Stimulated activated CD8-positive, alpha-beta memory T cell treated with anti-CD3 and anti-CD28 coated beads, Interleukin-2, amount 100 ng/mL, for 48 hours (primary cell): Measurements from ENCODE around the gene SHC2.

Experiments
- DNase-seq, 2 donors: peaks; one replicate each; pipeline ENCODE4 v3.0.0-alpha.2; 2020; ENCODE audit warnings: low read depth in 2 of 2

The SHC2 gene

DNA sequence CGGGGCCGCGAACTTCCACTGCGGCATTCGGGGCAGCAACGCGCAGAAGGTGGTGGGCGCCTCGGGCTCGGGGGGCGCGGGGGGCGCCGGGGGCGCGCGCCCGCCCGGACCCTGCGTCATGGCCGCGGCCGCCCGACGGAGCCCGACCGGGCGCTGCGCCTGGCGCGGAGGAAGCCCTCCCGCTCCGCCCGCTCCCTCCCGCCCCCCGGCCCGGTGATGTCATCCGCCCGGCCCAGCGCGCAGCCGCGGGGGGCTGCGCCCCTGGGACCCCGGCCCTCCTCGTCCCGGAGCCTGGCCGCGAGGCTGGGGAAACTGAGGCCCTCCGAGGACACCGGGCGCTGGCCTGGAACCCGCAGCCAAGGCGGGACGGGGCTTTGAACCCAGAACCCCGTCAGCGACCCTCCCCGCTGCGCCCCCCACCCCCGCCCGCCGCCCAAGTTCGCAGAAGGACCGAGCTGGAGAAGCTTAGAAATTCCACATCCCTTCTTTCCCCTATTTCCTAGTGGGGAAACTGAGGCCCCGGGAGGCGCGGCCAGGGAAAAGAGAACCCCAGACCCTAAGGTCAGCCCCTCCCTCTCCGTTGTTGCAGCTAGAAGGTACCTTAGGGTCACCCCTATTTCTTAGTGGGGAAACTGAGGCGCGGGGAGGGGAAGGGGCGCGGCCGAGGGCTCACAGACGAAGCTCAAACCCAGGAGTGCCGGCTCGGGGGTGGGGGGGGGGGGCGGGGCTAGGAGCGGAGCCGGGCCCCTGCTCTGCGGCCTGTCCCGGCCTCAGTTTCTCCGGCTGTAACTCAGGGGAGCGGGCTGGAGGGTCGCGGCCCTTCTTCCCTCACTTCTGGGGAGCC lies at the start of gene SHC2:
SHC2 (minus strand) TSS at position 157 of the 844 bp plus-strand sequence; CDS start at position 120, 37 bp downstream.
- no peak for DNase-seq

DNA sequence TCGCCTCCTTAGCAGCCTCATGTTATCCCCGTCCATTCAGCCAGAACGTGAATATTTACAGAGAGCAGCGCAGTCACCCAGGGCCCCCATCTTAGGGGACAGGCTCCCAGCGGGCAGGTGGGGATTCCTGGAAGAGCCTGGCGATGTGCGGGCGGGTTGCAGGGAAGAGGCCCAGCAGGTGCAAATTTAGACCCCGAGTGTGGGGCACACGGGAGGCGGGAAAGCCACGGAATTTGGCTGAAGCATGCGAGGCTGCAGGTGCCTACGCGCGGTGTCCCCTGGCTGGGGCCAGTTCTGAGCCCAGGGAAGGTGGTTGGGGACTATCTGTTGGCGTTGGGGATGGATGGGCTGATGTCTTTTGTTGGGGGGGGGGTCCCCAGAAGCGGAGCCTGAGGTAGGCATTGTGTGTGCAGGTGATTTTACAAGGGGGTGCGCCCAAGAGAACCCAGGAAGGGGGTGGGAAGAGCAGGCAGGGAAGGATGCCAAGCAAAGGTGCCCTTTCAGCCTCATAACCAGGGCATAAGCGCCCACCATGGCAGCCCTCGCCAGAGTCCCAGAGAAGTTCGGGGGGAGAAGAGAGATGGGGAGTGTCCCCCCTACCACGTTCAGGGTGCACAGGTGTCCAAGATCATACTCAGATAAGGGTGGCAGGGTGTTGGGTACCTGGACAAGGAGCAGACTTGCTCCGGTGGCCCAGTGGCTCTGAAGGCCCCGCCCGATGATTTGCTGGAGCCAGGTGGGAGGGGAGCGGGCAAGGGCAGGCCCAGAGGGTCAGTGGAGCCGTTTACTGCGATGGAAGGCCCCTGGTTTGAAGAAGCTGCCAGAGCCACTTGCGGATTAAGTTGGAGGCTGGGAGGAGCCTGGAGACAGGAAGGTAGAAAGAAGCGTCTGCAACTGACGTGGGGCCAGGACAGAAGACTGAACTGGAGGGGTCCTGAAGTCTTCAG lies 47.6 kb upstream of the SHC2 start:
- DNase-seq: no peak

DNA sequence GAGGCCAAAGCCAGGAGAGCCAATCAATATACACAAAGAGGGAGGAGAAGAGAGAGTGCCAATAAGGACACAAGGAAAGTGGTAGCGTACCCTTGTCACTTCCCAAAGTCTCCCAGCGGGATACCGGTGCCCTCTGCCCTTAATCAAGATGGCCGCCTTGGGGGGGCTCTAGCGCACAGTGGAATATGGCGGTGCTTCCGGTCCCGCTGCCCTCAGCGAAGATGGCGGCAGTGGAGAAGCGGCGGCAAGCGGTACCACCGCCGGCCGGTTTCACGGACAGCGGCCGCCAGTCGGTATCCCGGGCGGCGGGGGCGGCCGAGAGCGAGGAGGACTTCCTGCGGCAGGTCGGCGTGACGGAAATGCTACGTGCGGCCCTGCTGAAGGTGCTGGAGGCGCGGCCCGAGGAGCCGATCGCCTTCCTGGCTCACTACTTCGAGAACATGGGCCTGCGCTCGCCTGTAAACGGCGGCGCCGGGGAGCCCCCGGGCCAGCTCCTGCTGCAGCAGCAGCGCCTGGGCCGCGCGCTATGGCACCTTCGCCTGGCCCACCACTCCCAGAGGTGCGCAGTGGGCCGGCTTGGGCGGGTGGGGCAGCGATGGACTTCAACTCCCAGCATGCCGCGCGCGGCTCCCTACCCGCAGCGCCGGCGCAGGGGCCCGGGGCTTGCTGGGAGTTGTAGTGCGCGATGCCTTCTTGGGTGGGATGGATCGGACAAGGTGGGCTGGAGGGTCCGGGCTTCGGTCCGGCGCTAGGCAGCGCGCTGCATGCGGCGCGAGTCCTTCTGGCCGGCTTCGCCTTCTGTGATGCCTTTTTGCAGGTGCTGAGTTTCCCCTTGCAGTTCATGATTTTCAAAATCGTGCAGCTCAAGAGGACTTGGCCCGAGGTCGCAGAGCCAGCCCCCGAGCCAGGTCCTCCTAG lies 46.7 kb upstream of the SHC2 start, which contains the start of gene TPGS1:
TPGS1 (plus strand) TSS at position 212 of the 918 bp plus-strand sequence; CDS start at position 222, 10 bp downstream.
- peak; percentile 75 for DNase-seq

- DNase-seq: peak; percentile 87 to 90
Measured at GRCh38 chr19:506404-507285, 45.8 kb upstream of the SHC2 start.

DNA sequence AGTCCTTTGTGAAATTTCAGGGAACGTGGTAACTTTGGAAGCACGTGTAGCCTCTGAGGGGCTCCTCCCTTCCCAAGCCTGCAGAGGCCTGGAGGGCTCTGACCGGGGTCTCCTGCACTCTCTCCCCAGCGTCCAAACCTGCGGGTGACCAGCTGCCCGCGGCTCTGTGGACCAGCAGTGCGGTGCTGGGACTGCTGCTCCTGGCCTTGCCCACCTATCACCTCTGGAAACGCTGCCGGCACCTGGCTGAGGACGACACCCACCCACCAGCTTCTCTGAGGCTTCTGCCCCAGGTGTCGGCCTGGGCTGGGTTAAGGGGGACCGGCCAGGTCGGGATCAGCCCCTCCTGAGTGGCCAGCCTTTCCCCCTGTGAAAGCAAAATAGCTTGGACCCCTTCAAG lies 43.8 kb upstream of the SHC2 start:
- DNase-seq: no peak

- no peak for DNase-seq
Measured at GRCh38 chr19:501646-502045, 40.8 kb upstream of the SHC2 start.

DNA sequence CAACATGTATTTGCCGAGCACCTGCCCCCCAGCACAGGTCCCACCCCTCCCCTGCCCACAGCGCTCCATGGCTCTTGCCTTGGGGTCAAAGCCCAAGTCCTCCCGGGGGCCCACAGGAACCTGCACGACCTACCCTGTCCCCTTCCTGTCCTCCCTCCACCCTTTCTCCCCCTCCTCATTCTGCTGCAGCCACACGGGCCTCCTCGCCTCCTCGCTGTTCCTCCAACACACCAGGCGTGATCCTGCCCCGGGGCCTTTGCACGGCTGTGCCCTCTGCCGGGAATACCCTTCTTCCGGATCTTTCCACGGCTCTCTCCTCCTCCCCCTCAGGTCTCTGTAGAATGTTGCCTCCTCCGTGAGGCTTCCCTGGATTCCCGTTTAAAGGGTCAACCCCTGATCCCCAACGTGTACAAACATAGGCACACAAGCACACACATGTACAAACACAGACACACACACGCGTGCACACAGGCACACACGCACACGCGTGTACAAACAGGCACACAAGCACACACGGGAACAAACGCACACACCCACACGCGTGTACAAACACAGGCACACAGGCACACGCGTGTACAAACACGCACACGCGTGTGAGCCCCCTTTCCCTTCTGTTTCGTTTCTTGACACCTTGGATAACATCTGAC lies 38.3 kb upstream of the SHC2 start:
- DNase-seq: no peak

GRCh38 chr19:498511-498891 lies 37.7 kb upstream of the SHC2 start:
- no peak for DNase-seq

GRCh38 chr19:497869-498510 lies 37.2 kb upstream of the SHC2 start:
- no peak for DNase-seq

DNA sequence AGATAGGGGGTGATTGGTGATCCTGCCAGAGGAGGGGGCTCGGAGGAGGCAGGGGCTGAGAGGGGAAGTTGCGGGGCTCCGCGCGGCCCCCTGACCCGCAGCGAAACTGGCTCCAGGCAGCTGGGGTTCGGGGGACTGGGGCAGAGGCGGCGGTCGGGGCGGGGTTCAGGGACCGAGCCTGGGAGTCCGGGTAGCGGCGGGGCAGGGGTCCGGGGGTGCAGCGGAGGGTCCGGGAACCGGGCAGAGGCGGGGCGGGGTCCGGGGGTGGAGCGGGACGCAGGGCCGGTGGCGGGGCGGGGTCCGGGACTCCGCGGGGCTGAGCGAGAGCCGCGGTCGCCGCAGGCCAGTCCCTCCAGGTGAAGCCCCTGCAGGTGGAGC lies 36.6 kb upstream of the SHC2 start:
- no peak for DNase-seq

DNA sequence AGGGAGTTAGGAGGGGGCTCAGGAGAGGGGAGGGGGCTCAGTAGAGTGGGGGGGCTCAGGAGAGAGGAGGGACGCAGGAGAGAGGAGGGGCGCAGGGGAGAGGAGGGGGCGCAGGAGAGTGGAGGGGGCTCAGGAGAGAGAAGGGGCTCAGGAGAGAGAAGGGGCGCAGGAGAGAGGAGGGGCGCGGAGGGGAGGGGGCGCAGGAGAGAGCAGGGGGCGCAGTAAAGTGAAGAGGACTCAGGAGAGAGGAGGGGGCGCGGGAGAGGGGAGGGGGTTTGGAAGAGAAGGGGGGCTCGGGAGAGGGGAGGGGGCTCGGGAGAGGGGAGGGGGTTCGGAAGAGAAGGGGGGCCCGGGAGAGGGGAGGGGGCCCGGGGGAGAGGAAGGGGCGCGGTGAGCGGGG lies 36.2 kb upstream of the SHC2 start:
- DNase-seq: no peak

GRCh38 chr19:496112-496665 lies 35.4 kb upstream of the SHC2 start, which contains the start of gene MADCAM1:
Gene MADCAM1, plus strand, starts transcription at chr19:496486. Its CDS starts 14 bp downstream, at chr19:496500.
- no peak for DNase-seq

DNA sequence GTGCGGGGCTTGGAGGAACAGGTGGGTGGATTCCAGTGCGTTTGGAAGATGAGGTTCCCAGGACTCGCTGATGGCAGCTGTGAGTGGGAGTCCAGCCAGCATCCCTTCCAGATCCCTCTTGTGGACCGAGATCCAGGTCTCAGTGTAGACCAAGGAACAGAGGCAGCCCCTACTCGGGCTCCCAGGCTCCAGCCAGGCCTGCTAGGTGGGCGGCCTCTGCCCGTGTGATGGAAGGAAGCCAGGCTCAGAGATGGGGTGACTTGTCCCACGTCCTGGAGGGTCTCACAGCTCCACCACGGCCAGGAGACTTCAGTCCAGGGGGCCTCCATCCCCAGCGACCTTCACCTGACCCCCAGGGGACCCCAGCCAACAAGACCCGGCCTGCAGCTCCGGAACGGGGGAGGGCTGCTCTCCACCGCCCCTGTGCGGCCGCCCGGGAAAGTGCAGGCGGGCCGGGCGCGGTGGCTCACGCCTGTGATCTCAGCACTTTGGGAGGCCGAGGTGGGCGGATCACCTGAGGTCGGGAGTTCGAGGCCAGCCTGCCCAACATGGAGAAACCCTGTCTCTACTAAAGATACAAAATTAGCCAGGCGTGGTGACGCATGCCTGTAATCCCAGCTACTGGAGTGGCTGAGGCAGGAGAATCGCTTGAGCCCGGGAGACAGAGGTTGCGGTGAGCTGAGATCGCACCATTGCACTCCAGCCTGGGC lies 34.7 kb upstream of the SHC2 start:
- peak in 1 of 2 donors; percentile 51 for DNase-seq

GRCh38 chr19:495081-495401 lies 34.2 kb upstream of the SHC2 start:
- DNase-seq: no peak

GRCh38 chr19:494171-495080 lies 33.6 kb upstream of the SHC2 start:
- no peak for DNase-seq

GRCh38 chr19:493391-494170 lies 32.7 kb upstream of the SHC2 start:
- DNase-seq: no peak

- DNase-seq: no peak
Measured at GRCh38 chr19:492091-492531, 31.3 kb upstream of the SHC2 start.
